GM18507 (cell line): ENCODE data around the gene GATA1.

Experiments
- DNase-seq: peaks from one replicate; pipeline ENCODE4 v3.0.0; 2011; ENCODE audit warnings: low read depth; ENCODE audit not compliant: insufficient read length; ENCODE audit errors: extremely low spot score
- FAIRE-seq: peaks from 2 replicates; lab custom pipeline; 2011; peaks lifted over from hg19 to GRCh38; lab: Jason Lieb, UNC

Gene GATA1

DNA sequence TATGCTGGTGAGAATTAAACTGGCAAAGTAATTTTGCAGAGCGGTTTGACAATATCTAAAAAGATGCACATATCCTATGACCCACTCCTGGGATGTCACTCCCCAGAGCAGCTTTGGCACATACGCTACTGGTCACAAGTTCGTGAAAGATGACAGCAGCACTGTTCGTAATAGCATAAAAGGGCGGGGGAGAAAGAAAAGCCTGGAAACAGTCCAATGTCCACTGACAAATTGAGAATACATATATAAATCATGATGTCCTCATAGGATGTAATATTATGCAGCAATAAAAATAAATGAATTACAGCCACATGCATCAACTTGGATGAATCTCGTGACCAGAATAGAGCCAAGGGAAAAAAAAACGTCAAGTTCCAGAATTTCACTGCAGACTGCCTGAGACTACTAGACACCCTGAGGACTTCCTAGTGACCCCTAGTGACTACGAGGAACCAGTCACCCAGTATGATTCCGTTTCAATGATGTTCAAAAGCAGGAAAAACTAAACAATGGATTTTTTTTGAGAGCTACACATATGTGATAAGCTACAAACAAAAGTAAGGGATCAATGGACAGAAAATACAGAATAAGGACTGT lies 47.2 kb downstream of the GATA1 start:
- FAIRE-seq (no peak), DNase-seq (no peak)

DNA sequence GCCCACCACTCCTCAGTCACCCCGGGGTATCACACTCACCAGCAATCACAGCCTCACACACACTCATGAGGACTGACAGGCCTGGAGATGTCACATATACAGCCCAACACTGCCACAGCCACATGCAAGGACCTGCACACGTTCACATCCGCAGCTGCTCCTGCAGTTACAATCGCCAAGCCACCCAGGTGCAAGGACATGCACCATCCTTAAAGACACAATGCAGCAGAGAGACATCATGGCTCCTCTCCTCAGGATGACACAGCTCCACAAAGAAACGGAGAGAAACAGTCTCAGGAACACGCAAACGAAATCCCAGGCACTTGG lies 48.0 kb downstream of the GATA1 start:
- DNase-seq (no peak), FAIRE-seq (no peak)

DNA sequence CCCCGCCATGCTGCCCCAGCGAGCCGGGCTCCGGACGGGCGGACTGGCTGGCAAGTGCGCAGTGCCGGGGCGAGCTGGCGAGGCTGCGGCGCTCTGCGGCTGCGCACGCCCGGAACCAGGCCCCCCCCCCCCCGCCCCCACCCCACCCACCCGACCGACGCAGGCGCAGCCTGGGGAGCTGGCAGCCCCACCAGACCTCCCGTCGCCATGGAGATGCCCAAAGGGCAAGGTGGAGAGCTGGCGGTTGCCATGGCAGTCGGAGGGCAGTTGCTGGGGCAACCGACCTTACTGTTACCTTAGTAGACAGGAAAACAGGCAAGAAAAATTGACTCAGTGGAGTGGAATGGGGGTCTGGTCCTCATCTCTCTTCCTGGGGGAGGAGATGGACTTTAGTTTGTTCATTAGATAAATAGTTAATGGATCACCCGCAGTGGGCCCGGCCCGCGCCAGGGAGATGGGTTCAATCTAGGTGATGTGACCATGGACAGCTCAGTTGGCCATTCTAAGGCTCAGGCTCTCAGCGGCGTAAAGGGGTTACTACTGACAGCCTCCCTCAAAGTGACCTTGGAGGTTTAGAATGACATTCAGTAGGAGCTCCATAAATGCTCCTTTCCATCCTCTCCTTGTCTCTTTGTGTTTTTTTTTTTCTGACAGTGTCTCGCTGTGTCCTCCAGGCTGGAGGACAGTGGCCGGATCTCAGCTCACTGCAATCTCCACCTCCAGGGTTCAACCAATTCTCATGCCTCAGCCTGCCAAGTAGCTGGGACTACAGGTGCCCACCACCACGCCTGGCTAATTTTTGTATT lies 49.3 kb downstream of the GATA1 start, which contains the start of gene PCSK1N:
Gene PCSK1N, minus strand, starts transcription at position 87 of the 806 bp plus-strand sequence. Its CDS starts 78 bp downstream, at position 9.
- DNase-seq (no peak), FAIRE-seq (no peak)

DNA sequence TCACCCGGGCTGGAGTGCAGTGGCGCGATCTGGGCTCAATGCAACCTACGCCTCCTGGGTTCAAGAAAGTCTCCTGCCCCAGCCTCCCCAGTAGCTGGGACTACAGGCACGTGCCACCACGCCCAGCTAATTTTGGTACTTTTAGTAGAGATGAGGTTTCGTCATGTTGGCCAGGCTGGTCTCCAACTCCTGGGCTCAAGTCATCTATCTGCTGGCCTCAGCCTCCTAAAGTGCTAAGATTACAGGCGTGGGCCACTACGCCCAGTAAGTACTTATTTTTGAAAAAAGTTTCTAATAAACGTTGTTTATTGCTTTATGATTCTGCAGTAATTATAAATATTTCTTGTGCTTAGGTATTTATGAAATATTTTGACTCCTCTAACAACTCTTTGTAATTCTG lies 53.3 kb downstream of the GATA1 start:
- no peak for DNase-seq
- FAIRE-seq, result no peak
